GM12878 (cell line): ENCODE measurements around the gene MEX3C. TPM values are rescaled to one million over a fixed set of nuclear protein-coding genes. Genes with fewer than 3 reads are reported as not detected.

Source experiments
- ATAC-seq: fragments of 200-7000 bp; cut with Tn5 transposase; 3 replicates; pipeline ENCODE4 v1.9.1; 2020; ENCODE audit warnings: mild to moderate bottlenecking, moderate library complexity
- BruUV-seq: library from RNA; stranded (reverse); fragments of 400-500 nt; replicated peaks from 2 replicates; lab custom pipeline; 2021; lab: Mats Ljungman, UMichigan
- CTCF ChIA-PET: fragments of 300-600 bp; sonication (Branson Sonifier 250); formaldehyde crosslinking; extraction: SDS; loops from one replicate; lab custom pipeline; 2021; ENCODE audit warnings: inconsistent platforms; lab: Yijun Ruan, JAX
- POLR2A ChIA-PET: fragments of 350-600 bp; formaldehyde crosslinking; extraction: SDS; loops from one replicate; lab custom pipeline; 2021; ENCODE audit warnings: inconsistent platforms; lab: Charles Lee
- RAD21 ChIA-PET: fragments of 300-600 bp; sonication (Branson Sonifier 250); formaldehyde crosslinking; loops from one replicate; lab custom pipeline; 2023; ENCODE audit warnings: antibody characterized with exemption; ENCODE audit not compliant: unreplicated experiment; lab: Charles Lee
- SMC1A ChIA-PET: fragments of 300-600 bp; sonication (Branson Sonifier 250); formaldehyde crosslinking; loops from one replicate; lab custom pipeline; 2023; ENCODE audit not compliant: unreplicated experiment, uncharacterized antibody; lab: Charles Lee
- DNase-seq: peaks from one replicate; pipeline ENCODE4 v3.0.0-alpha.2; 2011; ENCODE audit warnings: low read depth, low spot score
- FAIRE-seq: peaks from 3 replicates; lab custom pipeline; 2011; peaks lifted over from hg19 to GRCh38; lab: Jason Lieb, UNC
- H2AFZ ChIP-seq: 2 replicates; pipeline ENCODE4 v1.6.0; 2011; ENCODE audit warnings: low read depth, low read length, control low read depth; ENCODE audit not compliant: control insufficient read depth
- H3K27ac ChIP-seq: 2 replicates; pipeline ENCODE4 v1.5.1; 2011; ENCODE audit warnings: control low read depth; ENCODE audit not compliant: control insufficient read depth, insufficient read depth
- H3K27me3 ChIP-seq, 2 experiments: replicated peaks in 1 of 2; 2 replicates each; pipeline versions ENCODE4 v1.6.0 to v1.6.1; 2011; ENCODE audit warnings: low read length in 1 of 2; ENCODE audit not compliant: control insufficient read depth in 2 of 2, insufficient read depth in 2 of 2
- H3K36me3 ChIP-seq, 2 experiments: 2 replicates each; pipeline ENCODE4 v1.5.1; 2011; ENCODE audit warnings: low read length in 1 of 2; ENCODE audit not compliant: control insufficient read depth in 2 of 2, insufficient read depth in 2 of 2
- H3K4me1 ChIP-seq: 2 replicates; pipeline ENCODE4 v1.6.1; 2011; ENCODE audit warnings: mild to moderate bottlenecking, low read length, moderate library complexity, mixed read lengths; ENCODE audit not compliant: control insufficient read depth, insufficient read depth
- H3K4me2 ChIP-seq: 2 replicates; pipeline ENCODE4 v1.6.0; 2011; ENCODE audit warnings: control low read depth; ENCODE audit not compliant: control insufficient read depth, insufficient read depth
- H3K4me3 ChIP-seq: fragments of 200-600 bp; sonication (generic); 2 replicates; pipeline ENCODE4 v1.5.1; 2016
- H3K79me2 ChIP-seq: 2 replicates; pipeline ENCODE4 v1.6.0; 2011; ENCODE audit warnings: low read length; ENCODE audit not compliant: control insufficient read depth, insufficient read depth
- H3K9ac ChIP-seq: 2 replicates; pipeline ENCODE4 v1.8.0; 2011; ENCODE audit warnings: low read length, control low read depth, mixed read lengths; ENCODE audit not compliant: control insufficient read depth, insufficient read depth
- H3K9me3 ChIP-seq: replicated peaks from 3 replicates; pipeline ENCODE4 v1.5.1; 2011; ENCODE audit warnings: mild to moderate bottlenecking, low read length; ENCODE audit not compliant: control insufficient read depth, insufficient read depth
- H4K20me1 ChIP-seq: 2 replicates; pipeline ENCODE4 v1.6.0; 2011; ENCODE audit not compliant: control insufficient read depth, insufficient read depth
- CBX3 ChIP-seq: fragments of 200-600 bp; sonication (generic); IDR thresholded peaks from 2 replicates; pipeline ENCODE4 v1.6.1; 2016; ENCODE audit warnings: low read depth, borderline replicate concordance
- EP300 ChIP-seq, 2 experiments: fragments of 150-350 bp in 1 of 2; IDR thresholded peaks; 2 replicates each; pipeline ENCODE4 v1.6.1; 2011 to 2012; ENCODE audit warnings: low read depth in 2 of 2, low read length in 2 of 2, borderline replicate concordance in 1 of 2, improper control_type of control experiment in 1 of 2, inconsistent platforms in 1 of 2; ENCODE audit not compliant: control insufficient read depth in 1 of 2
- FOXK2 ChIP-seq: fragments of 450-650 bp; IDR thresholded peaks from 2 replicates; pipeline ENCODE4 v1.6.1; 2017; ENCODE audit warnings: mild to moderate bottlenecking, moderate library complexity
- JUNB ChIP-seq: IDR thresholded peaks from 2 replicates; pipeline ENCODE4 v1.6.1; 2016; ENCODE audit warnings: antibody characterized with exemption, mild to moderate bottlenecking
- NFXL1 ChIP-seq: fragments of 450-650 bp; IDR thresholded peaks from 2 replicates; pipeline ENCODE4 v1.6.1; 2017; ENCODE audit warnings: antibody characterized with exemption, mild to moderate bottlenecking, borderline replicate concordance
- WGBS: methylation state at CpG from one replicate; pipeline ENCODE4 v1.1.6; 2016; ENCODE audit warnings: low lambda C conversion rate; ENCODE audit not compliant: insufficient replicate concordance, insufficient coverage; ENCODE audit errors: missing lambda C conversion rate; 5-methylcytosine and 5-hydroxymethylcytosine counted together
- in situ Hi-C: fragments of 300-500 bp; cut with MboI; formaldehyde crosslinking; loops from 9 replicates; pipeline ENCODE4 v1.14.3; 2018; ENCODE audit warnings: mixed read lengths
- intact Hi-C: fragments of 100-400 bp; cut with micrococcal nuclease; formaldehyde crosslinking; loops from one replicate; pipeline ENCODE4 v1.14.2; 2022; ENCODE audit not compliant: unreplicated experiment
- polyA plus RNA-seq, 11 experiments: library from polyadenylated mRNA; depleted of rRNA in 4 of 11; unstranded in 6 of 11; stranded (reverse) in 5 of 11; fragments of >200 nt; fragmentation: Nextera tagmentation in 4 of 11; fragmentation: Illumina TruSeq in 1 of 11; extraction: Ambion mirVana in 4 of 11; extraction: Trizol in 1 of 11; gene quantifications; 1 replicate in 1 of 11; 2 replicates in 10 of 11; pipeline versions ENCODE4 v1.2.1 to v1.2.3, GENCODE V29; 2011 to 2016; ENCODE audit warnings: inconsistent platforms in 2 of 11, missing spikeins in 2 of 11, low read depth in 1 of 11
- total RNA-seq, 4 experiments: library from RNA; depleted of rRNA in 3 of 4; stranded (reverse); fragments of >200 nt in 3 of 4; fragmentation: Illumina TruSeq in 1 of 4; extraction: Trizol in 1 of 4; gene quantifications; 2 replicates each; pipeline versions ENCODE4 v1.2.1 to v1.2.3, GENCODE V29; 2013 to 2021
- TF ChIP-seq, protein P1 (sequence below): fragments of 450-650 bp; formaldehyde crosslinking; IDR thresholded peaks from 2 replicates; pipeline ENCODE4 v1.5.0; 2022; ENCODE audit warnings: mild to moderate bottlenecking, missing genetic modification characterization
- TF ChIP-seq, protein P2 (sequence below): IDR thresholded peaks from 2 replicates; pipeline ENCODE4 v1.6.1; 2011; ENCODE audit warnings: low read depth, mild to moderate bottlenecking, low read length, moderate library complexity, borderline replicate concordance; ENCODE audit errors: extremely low read depth

The MEX3C gene
- total and polyA plus RNA-seq, 10 of the 15 experiments (the other 5 are each of a cell fraction or from before 2014, with no cell fraction given) = 6.7 to 48.8 (median 21.3) TPM

DNA sequence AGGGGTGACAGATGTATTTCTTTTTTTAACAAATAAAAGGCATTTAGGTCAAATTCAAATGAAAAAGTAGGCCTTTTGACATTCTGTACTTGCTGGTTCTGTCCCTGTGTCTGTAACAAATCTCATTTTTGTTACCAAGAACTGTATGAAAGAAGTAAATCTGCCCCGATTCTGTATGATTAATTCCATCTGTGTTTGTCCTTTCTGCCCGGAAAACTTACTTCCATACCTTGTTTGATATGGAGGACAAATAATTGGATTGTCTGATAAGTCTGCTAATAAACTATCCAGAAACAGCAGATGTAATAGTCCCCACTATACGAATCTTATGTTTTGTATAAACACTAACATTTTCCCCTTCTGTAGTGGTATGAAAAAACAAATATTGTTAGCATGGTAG is 69.8 kb downstream of the MEX3C start:
- in situ Hi-C loops (no loop called here), intact Hi-C loops (no loop called here)
- no peak overlapping the region for H3K27ac ChIP-seq
- no peaks in the 10 kb centered on the region for H3K4me1 ChIP-seq
- H3K9ac ChIP-seq = no peak overlapping the region
- no peaks in the 10 kb centered on the region for H3K79me2 ChIP-seq
- FAIRE-seq (no peak), DNase-seq (no peak)
- no peak overlapping the region for H3K4me3 ChIP-seq
- no peaks in the 10 kb centered on the region for H3K36me3 ChIP-seq
- RAD21 ChIA-PET = no interaction called here
- H3K4me2 ChIP-seq = no peak overlapping the region
- no peaks in the 10 kb centered on the region for H3K27me3 ChIP-seq
- POLR2A ChIA-PET = no interaction called here
- TF ChIP-seq EP300 (IDR thresholded peaks at IDR 0.05; ENCODE audit: borderline replicate concordance in 1 of 2, control insufficient read depth in 1 of 2, low read depth in 2 of 2, low read length in 2 of 2) (no peak), NFXL1 (no peak), CBX3 (no peak), JUNB (no peak), FOXK2 (no peak)
- TF ChIP-seq, protein P1, sequence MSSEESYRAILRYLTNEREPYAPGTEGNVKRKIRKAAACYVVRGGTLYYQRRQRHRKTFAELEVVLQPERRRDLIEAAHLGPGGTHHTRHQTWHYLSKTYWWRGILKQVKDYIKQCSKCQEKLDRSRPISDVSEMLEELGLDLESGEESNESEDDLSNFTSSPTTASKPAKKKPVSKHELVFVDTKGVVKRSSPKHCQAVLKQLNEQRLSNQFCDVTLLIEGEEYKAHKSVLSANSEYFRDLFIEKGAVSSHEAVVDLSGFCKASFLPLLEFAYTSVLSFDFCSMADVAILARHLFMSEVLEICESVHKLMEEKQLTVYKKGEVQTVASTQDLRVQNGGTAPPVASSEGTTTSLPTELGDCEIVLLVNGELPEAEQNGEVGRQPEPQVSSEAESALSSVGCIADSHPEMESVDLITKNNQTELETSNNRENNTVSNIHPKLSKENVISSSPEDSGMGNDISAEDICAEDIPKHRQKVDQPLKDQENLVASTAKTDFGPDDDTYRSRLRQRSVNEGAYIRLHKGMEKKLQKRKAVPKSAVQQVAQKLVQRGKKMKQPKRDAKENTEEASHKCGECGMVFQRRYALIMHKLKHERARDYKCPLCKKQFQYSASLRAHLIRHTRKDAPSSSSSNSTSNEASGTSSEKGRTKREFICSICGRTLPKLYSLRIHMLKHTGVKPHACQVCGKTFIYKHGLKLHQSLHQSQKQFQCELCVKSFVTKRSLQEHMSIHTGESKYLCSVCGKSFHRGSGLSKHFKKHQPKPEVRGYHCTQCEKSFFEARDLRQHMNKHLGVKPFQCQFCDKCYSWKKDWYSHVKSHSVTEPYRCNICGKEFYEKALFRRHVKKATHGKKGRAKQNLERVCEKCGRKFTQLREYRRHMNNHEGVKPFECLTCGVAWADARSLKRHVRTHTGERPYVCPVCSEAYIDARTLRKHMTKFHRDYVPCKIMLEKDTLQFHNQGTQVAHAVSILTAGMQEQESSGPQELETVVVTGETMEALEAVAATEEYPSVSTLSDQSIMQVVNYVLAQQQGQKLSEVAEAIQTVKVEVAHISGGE (CRISPR knock-in tag) = no peak
- TF ChIP-seq, protein P2, sequence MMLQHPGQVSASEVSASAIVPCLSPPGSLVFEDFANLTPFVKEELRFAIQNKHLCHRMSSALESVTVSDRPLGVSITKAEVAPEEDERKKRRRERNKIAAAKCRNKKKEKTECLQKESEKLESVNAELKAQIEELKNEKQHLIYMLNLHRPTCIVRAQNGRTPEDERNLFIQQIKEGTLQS = no peak
- TF ChIP-seq, all 136 proteins: peak for 0
- ATAC-seq = no peak
- BruUV-seq = no TSS peak
- Histone ChIP-seq H3K9me3 (no peaks in the 10 kb centered on the region), H4K20me1 (no peaks in the 10 kb centered on the region), H2AFZ (no peak overlapping the region)
- WGBS = 62% methylated on average over 3 of the region's 3 CpGs
- ChIA-PET CTCF (interaction anchor here (1.6 kb wide), 1 partner anchor 10 kb away, joined by 6 read pairs; no protein-coding TSS in a partner anchor), SMC1A (no interaction called here)
